Measurements from ENCODE around the gene PTPRA. TPM values are rescaled to one million over a fixed set of nuclear protein-coding genes. Genes with fewer than 3 reads are reported as not detected.

PTPRA gene
- total RNA-seq, 1 donor from 2014 or later, result 54.3 TPM

DNA sequence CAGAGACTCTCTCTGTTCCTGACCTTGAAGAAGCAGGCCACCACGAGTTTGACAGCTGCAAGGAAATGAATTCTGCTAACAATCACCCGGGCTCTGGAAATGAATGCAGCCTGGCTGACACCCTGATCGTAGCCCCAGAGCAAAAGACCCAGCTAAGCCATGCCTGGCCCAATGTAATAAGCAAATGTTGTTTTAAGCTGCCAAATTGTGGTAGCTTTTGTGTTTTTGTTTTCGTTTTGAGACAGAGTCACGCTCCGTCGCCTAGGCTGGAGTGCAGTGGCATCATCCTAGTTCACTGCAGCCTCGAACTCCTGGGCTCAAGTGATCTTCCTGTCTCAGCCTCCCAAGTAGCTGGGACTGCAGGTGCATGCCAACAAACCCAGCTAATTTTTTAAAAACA lies 194.8 kb downstream of the PTPRA start:
- no peaks in the 10 kb centered on the region for H3K9me3 Mint-ChIP-seq (ENCODE audit: low read depth)
- H3K4me3 Mint-ChIP-seq (ENCODE audit: unreplicated experiment), result no peak overlapping the region
- H3K4me1 Mint-ChIP-seq (ENCODE audit: low read depth), result peaks cover 7% of the 10 kb centered on the region
- TF ChIP-seq, protein P1, sequence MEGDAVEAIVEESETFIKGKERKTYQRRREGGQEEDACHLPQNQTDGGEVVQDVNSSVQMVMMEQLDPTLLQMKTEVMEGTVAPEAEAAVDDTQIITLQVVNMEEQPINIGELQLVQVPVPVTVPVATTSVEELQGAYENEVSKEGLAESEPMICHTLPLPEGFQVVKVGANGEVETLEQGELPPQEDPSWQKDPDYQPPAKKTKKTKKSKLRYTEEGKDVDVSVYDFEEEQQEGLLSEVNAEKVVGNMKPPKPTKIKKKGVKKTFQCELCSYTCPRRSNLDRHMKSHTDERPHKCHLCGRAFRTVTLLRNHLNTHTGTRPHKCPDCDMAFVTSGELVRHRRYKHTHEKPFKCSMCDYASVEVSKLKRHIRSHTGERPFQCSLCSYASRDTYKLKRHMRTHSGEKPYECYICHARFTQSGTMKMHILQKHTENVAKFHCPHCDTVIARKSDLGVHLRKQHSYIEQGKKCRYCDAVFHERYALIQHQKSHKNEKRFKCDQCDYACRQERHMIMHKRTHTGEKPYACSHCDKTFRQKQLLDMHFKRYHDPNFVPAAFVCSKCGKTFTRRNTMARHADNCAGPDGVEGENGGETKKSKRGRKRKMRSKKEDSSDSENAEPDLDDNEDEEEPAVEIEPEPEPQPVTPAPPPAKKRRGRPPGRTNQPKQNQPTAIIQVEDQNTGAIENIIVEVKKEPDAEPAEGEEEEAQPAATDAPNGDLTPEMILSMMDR (IDR thresholded peaks at IDR 0.05), result no peak
- DNase-seq (ENCODE audit: low spot score), result peak; percentile 6
- no peaks in the 10 kb centered on the region for H3K36me3 Mint-ChIP-seq (ENCODE audit: low read depth)
- peaks cover 9% of the 10 kb centered on the region for H3K27me3 Mint-ChIP-seq (ENCODE audit: low read depth)
- no peak overlapping the region for H3K27ac Mint-ChIP-seq (ENCODE audit: unreplicated experiment)

DNA sequence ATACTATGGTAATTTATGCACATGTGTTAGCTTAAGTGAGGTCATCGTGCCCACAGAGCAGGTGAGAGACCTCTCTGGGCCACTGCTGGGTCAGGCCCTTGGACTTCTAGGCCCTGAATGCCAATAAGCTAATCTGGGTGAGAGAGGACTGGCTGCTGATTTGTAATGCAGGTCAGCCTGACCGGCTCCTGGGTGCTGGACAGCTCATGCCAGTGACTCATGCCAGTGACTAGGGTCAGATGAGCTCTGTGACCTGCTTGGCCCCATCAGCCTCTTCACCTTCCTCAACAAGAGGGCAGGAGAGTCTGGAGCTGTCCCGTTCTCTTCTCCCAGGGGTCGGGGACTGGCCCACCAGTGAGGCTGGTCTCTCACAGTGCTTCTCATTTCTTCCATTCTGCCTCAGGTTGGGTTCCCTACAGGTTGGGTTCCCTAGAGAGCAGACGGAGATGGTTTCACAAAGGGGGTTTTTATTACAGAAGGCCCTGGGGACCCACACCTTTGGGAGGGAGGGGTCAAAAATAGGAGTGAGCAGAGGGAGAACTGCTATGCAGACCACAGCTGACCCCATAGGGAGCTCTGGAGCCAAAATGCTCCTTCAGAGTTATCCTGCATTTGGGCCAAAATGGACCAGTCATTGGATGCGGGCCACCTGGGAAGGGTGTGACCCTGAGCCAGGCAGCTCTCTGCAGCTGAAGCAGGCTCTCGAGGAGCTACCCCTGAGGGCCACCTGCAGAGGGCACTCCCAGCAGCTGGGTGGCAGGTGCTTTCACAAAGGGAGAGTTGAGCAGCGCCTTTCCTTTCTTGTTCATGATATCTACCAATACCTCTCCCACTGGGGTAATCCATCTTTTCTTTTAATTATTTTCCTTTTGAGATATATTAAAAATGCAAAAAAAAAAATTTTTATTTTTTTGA lies 196.0 kb downstream of the PTPRA start:
- Mint-ChIP-seq H3K27me3 (ENCODE audit: low read depth) (peaks cover 9% of the 10 kb centered on the region), H3K36me3 (ENCODE audit: low read depth) (no peaks in the 10 kb centered on the region), H3K4me1 (ENCODE audit: low read depth) (peaks cover 7% of the 10 kb centered on the region), H3K9me3 (ENCODE audit: low read depth) (no peaks in the 10 kb centered on the region), H3K4me3 (ENCODE audit: unreplicated experiment) (no peak overlapping the region), H3K27ac (ENCODE audit: unreplicated experiment) (no peak overlapping the region)
- DNase-seq (ENCODE audit: low spot score), result peak; percentile 53
- TF ChIP-seq, protein P1 (IDR thresholded peaks at IDR 0.05), result no peak

DNA sequence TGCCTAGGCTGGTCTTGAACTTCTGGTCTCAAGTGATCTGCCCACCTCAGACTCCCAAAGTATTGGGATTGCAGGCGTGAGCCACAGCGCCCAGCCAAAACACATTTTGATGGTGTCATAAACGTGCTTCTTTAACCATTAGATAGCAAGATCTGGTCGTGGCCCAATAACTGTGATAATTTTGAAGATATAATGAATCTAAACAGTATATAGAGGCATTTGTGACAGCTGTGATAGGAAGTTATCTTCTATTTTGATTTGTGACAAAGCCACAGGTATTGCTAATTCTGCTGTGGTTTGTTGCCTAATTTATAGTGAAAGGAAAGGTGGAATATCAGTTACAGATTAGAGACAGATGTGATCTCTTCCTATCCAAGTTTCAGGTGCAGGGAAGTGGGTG lies 197.4 kb downstream of the PTPRA start:
- H3K4me3 Mint-ChIP-seq (ENCODE audit: unreplicated experiment), result no peak overlapping the region
- H3K36me3 Mint-ChIP-seq (ENCODE audit: low read depth), result no peaks in the 10 kb centered on the region
- TF ChIP-seq, protein P1 (IDR thresholded peaks at IDR 0.05), result no peak
- no peak overlapping the region for H3K27ac Mint-ChIP-seq (ENCODE audit: unreplicated experiment)
- no peaks in the 10 kb centered on the region for H3K9me3 Mint-ChIP-seq (ENCODE audit: low read depth)
- H3K27me3 Mint-ChIP-seq (ENCODE audit: low read depth), result peaks cover 8% of the 10 kb centered on the region
- peak; percentile 24 for DNase-seq (ENCODE audit: low spot score)
- peaks cover 7% of the 10 kb centered on the region for H3K4me1 Mint-ChIP-seq (ENCODE audit: low read depth)

DNA sequence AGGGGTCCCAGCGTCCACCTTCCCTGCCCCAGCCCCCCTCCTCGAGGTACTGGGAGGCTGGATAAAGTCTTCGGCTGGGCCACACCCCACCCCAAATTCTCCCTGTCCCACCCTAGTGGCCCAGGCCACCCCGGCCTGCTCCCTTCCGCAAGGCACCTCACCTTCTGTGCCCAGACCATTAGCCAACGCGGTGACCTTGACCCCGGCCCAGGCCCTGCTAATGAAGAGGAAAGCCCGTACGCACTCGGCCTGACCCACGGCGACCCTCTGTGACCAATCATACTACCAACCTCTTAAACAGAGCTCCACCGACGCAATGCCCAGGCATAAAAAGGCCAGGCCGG lies 198.0 kb downstream of the PTPRA start:
- H3K9me3 Mint-ChIP-seq (ENCODE audit: low read depth), result no peaks in the 10 kb centered on the region
- no peaks in the 10 kb centered on the region for H3K36me3 Mint-ChIP-seq (ENCODE audit: low read depth)
- no peak overlapping the region for H3K27ac Mint-ChIP-seq (ENCODE audit: unreplicated experiment)
- TF ChIP-seq, protein P1 (IDR thresholded peaks at IDR 0.05), result no peak
- peak overlapping the region; percentile 9 for H3K4me3 Mint-ChIP-seq (ENCODE audit: unreplicated experiment)
- peaks cover 7% of the 10 kb centered on the region for H3K4me1 Mint-ChIP-seq (ENCODE audit: low read depth)
- DNase-seq (ENCODE audit: low spot score), result no peak
- H3K27me3 Mint-ChIP-seq (ENCODE audit: low read depth), result peaks cover 8% of the 10 kb centered on the region

DNA sequence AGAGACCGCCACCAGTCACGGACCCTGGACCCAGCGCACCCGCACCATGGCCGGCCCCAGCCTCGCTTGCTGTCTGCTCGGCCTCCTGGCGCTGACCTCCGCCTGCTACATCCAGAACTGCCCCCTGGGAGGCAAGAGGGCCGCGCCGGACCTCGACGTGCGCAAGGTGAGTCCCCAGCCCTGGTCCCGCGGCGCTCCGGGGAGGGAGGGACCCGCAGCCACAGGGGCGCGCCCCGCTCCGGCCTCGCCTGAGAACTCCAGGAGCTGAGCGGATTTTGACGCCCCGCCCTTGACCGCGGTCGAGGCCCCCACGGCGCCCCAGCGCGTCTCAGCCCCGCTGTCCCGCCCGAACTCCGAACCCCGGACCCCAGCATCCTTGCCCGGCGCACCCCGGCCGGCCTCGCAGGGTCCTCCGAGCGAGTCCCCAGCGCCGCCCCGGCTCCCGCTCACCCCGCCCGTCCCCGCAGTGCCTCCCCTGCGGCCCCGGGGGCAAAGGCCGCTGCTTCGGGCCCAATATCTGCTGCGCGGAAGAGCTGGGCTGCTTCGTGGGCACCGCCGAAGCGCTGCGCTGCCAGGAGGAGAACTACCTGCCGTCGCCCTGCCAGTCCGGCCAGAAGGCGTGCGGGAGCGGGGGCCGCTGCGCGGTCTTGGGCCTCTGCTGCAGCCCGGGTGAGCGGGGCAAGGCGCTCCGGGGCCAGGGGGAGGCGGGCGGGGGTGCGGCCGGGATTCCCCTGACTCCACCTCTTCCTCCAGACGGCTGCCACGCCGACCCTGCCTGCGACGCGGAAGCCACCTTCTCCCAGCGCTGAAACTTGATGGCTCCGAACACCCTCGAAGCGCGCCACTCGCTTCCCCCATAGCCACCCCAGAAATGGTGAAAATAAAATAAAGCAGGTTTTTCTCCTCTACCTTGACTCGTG lies 198.6 kb downstream of the PTPRA start, which contains the start of gene OXT:
TSS of gene OXT (plus strand) at position 11 of the 920 bp plus-strand sequence. CDS start at position 47, 36 bp downstream.
- H3K27ac Mint-ChIP-seq (ENCODE audit: unreplicated experiment), result no peak within 1 kb of the TSS
- DNase-seq (ENCODE audit: low spot score), result peak; percentile 90
- TF ChIP-seq, protein P1 (IDR thresholded peaks at IDR 0.05), result no peak
- H3K4me1 Mint-ChIP-seq (ENCODE audit: low read depth), result peaks cover 4% of the 10 kb centered on the region
- H3K27me3 Mint-ChIP-seq (ENCODE audit: low read depth), result peaks cover 10% of the 10 kb centered on the region
- peak within 1 kb of the TSS; percentile 55 for H3K4me3 Mint-ChIP-seq (ENCODE audit: unreplicated experiment)
- no peaks in the 10 kb centered on the region for H3K9me3 Mint-ChIP-seq (ENCODE audit: low read depth)
- no peaks in the 10 kb centered on the region for H3K36me3 Mint-ChIP-seq (ENCODE audit: low read depth)
